ENCODE data around the gene GNA12.

Gene GNA12

GRCh38 chr7:2699289-2699620 lies 144.9 kb downstream of the GNA12 start:
- TF ChIP-seq POLR2AphosphoS5 (IDR thresholded peaks at IDR 0.05; ENCODE audit: low read depth, low read length) (no peak), TAF1 (IDR thresholded peaks at IDR 0.05; ENCODE audit: borderline replicate concordance, insufficient read depth, low read length) (no peak), FOXP2 (optimal IDR thresholded peaks at IDR 0.05; ENCODE audit: borderline replicate concordance, extremely low read depth, extremely low read length, insufficient read depth) (no peak), REST (IDR thresholded peaks at IDR 0.05; ENCODE audit: insufficient read depth in 1 of 2, low read depth in 2 of 2, low read length in 2 of 2) (no peak), SIN3A (IDR thresholded peaks at IDR 0.05; ENCODE audit: borderline replicate concordance, insufficient read depth, low read length) (no peak)

GRCh38 chr7:2698581-2699288 lies 145.4 kb downstream of the GNA12 start:
- TF ChIP-seq REST (IDR thresholded peaks at IDR 0.05; ENCODE audit: insufficient read depth in 1 of 2, low read depth in 2 of 2, low read length in 2 of 2) (no peak), POLR2AphosphoS5 (IDR thresholded peaks at IDR 0.05; ENCODE audit: low read depth, low read length) (no peak), SIN3A (IDR thresholded peaks at IDR 0.05; ENCODE audit: borderline replicate concordance, insufficient read depth, low read length) (no peak), TAF1 (IDR thresholded peaks at IDR 0.05; ENCODE audit: borderline replicate concordance, insufficient read depth, low read length) (no peak), FOXP2 (optimal IDR thresholded peaks at IDR 0.05; ENCODE audit: borderline replicate concordance, extremely low read depth, extremely low read length, insufficient read depth) (no peak)

GRCh38 chr7:2692543-2692942 lies 151.6 kb downstream of the GNA12 start:
- no peak for TF ChIP-seq FOXP2 (optimal IDR thresholded peaks at IDR 0.05; ENCODE audit: borderline replicate concordance, extremely low read depth, extremely low read length, insufficient read depth)
- TF ChIP-seq TAF1 (IDR thresholded peaks at IDR 0.05; ENCODE audit: borderline replicate concordance, insufficient read depth, low read length): no peak
- no peak for TF ChIP-seq SIN3A (IDR thresholded peaks at IDR 0.05; ENCODE audit: borderline replicate concordance, insufficient read depth, low read length)
- no peak for TF ChIP-seq REST (IDR thresholded peaks at IDR 0.05; ENCODE audit: insufficient read depth in 1 of 2, low read depth in 2 of 2, low read length in 2 of 2)
- TF ChIP-seq POLR2AphosphoS5 (IDR thresholded peaks at IDR 0.05; ENCODE audit: low read depth, low read length): no peak

- TF ChIP-seq REST (IDR thresholded peaks at IDR 0.05; ENCODE audit: insufficient read depth in 1 of 2, low read depth in 2 of 2, low read length in 2 of 2) (no peak), TAF1 (IDR thresholded peaks at IDR 0.05; ENCODE audit: borderline replicate concordance, insufficient read depth, low read length) (no peak), FOXP2 (optimal IDR thresholded peaks at IDR 0.05; ENCODE audit: borderline replicate concordance, extremely low read depth, extremely low read length, insufficient read depth) (no peak), SIN3A (IDR thresholded peaks at IDR 0.05; ENCODE audit: borderline replicate concordance, insufficient read depth, low read length) (no peak), POLR2AphosphoS5 (IDR thresholded peaks at IDR 0.05; ENCODE audit: low read depth, low read length) (no peak)
Measured at GRCh38 chr7:2691011-2691707, 152.9 kb downstream of the GNA12 start.

Data from PFSK-1 (cell line).